DND-41 (cell line): ENCODE measurements around the gene DZIP1.
A peak's percentile ranks its signal among the peaks of the same experiment; 100 is the strongest.

Experiments used
- ATAC-seq: fragments of 200-7000 bp; cut with Tn5 transposase; 3 replicates; pipeline ENCODE4 v1.9.1; 2021; ENCODE audit warnings: low read depth; ENCODE audit not compliant: insufficient read depth
- DNase-seq: peaks from one replicate; pipeline ENCODE4 v3.0.0-alpha.2; 2020
- H2AFZ ChIP-seq: 2 replicates; pipeline ENCODE4 v1.6.0; 2012; ENCODE audit warnings: low read depth, low read length
- H3K27ac ChIP-seq: 2 replicates; pipeline ENCODE4 v1.5.1; 2012; ENCODE audit warnings: low read length, inconsistent platforms
- H3K27me3 ChIP-seq: fragments of 200-600 bp; sonication (generic); 2 replicates; pipeline ENCODE4 v1.6.0; 2012; ENCODE audit warnings: low read length, mild to moderate bottlenecking, inconsistent platforms; ENCODE audit not compliant: insufficient read depth, poor library complexity
- H3K36me3 ChIP-seq: 2 replicates; pipeline ENCODE4 v1.5.1; 2012; ENCODE audit warnings: low read length, inconsistent platforms; ENCODE audit not compliant: insufficient read depth
- H3K4me1 ChIP-seq: 2 replicates; pipeline ENCODE4 v1.5.1; 2012; ENCODE audit warnings: mild to moderate bottlenecking, low read length; ENCODE audit not compliant: insufficient read depth
- H3K4me2 ChIP-seq: 2 replicates; pipeline ENCODE4 v1.6.0; 2012; ENCODE audit warnings: mild to moderate bottlenecking, moderate library complexity, low read length, inconsistent platforms; ENCODE audit not compliant: insufficient read depth
- H3K4me3 ChIP-seq, 2 experiments: fragments of 200-600 bp in 1 of 2; shearing (Covaris generic) in 1 of 2; 2 replicates each; pipeline ENCODE4 v1.5.1; 2012 to 2016; ENCODE audit warnings: inconsistent platforms in 2 of 2, low read length in 2 of 2, mild to moderate bottlenecking in 2 of 2, low read depth in 1 of 2, moderate library complexity in 1 of 2
- H3K79me2 ChIP-seq: 2 replicates; pipeline ENCODE4 v1.6.0; 2012; ENCODE audit warnings: low read length, inconsistent platforms; ENCODE audit not compliant: insufficient read depth
- H3K9ac ChIP-seq: 2 replicates; pipeline ENCODE4 v1.6.0; 2012; ENCODE audit warnings: low read depth, mild to moderate bottlenecking, inconsistent platforms, low read length, moderate library complexity
- H3K9me3 ChIP-seq: 2 replicates; pipeline ENCODE4 v1.5.1; 2012; ENCODE audit warnings: low read length, moderate library complexity, mild to moderate bottlenecking, inconsistent platforms; ENCODE audit not compliant: insufficient read depth, severe bottlenecking
- H4K20me1 ChIP-seq: 2 replicates; pipeline ENCODE4 v1.6.0; 2012; ENCODE audit warnings: low read length; ENCODE audit not compliant: insufficient read depth
- EZH2 ChIP-seq: IDR thresholded peaks from 3 replicates; pipeline ENCODE4 v1.6.1; 2012; ENCODE audit warnings: borderline replicate concordance, low read depth, mild to moderate bottlenecking, moderate library complexity, low read length, inconsistent platforms; ENCODE audit not compliant: severe bottlenecking
- TF ChIP-seq, protein P1 (sequence below): IDR thresholded peaks from 2 replicates; pipeline ENCODE4 v1.5.1; 2012; ENCODE audit warnings: borderline replicate concordance, low read length, moderate library complexity, mild to moderate bottlenecking; ENCODE audit not compliant: poor library complexity, severe bottlenecking; ENCODE audit errors: extremely low read depth

The DZIP1 gene

DNA sequence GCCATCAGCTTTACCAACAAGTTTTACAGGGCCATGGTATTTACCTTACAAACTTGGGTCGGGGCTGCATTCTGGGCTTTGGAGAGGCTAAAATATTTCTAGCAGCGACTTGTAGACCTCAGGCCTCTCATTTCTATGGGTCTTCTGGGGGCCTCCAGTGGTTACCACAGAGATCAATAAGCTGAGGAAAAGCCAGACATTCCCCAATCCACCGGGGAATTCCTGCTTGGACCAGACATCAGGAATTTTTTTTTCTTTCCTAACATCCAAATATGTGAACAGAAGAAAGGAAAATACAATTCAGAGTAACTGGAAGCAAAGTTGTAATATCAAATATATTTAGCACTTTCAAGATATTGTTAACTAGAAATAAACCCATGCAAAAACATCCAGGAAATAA, 1.5 kb downstream of the DZIP1 start:
- Histone ChIP-seq H3K4me1 (no peaks in the 10 kb centered on the region), H3K27ac (no peak overlapping the region), H3K79me2 (no peaks in the 10 kb centered on the region), H3K36me3 (no peaks in the 10 kb centered on the region), H3K9ac (no peak overlapping the region), H3K9me3 (no peaks in the 10 kb centered on the region), H4K20me1 (no peaks in the 10 kb centered on the region), H3K4me3 (no peak overlapping the region), H3K27me3 (no peaks in the 10 kb centered on the region), H3K4me2 (no peak overlapping the region), H2AFZ (no peak overlapping the region)
- DNase-seq (no peak), ATAC-seq (no peak)
- no peak for TF ChIP-seq EZH2
- TF ChIP-seq, protein P1, sequence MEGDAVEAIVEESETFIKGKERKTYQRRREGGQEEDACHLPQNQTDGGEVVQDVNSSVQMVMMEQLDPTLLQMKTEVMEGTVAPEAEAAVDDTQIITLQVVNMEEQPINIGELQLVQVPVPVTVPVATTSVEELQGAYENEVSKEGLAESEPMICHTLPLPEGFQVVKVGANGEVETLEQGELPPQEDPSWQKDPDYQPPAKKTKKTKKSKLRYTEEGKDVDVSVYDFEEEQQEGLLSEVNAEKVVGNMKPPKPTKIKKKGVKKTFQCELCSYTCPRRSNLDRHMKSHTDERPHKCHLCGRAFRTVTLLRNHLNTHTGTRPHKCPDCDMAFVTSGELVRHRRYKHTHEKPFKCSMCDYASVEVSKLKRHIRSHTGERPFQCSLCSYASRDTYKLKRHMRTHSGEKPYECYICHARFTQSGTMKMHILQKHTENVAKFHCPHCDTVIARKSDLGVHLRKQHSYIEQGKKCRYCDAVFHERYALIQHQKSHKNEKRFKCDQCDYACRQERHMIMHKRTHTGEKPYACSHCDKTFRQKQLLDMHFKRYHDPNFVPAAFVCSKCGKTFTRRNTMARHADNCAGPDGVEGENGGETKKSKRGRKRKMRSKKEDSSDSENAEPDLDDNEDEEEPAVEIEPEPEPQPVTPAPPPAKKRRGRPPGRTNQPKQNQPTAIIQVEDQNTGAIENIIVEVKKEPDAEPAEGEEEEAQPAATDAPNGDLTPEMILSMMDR = no peak

DNA sequence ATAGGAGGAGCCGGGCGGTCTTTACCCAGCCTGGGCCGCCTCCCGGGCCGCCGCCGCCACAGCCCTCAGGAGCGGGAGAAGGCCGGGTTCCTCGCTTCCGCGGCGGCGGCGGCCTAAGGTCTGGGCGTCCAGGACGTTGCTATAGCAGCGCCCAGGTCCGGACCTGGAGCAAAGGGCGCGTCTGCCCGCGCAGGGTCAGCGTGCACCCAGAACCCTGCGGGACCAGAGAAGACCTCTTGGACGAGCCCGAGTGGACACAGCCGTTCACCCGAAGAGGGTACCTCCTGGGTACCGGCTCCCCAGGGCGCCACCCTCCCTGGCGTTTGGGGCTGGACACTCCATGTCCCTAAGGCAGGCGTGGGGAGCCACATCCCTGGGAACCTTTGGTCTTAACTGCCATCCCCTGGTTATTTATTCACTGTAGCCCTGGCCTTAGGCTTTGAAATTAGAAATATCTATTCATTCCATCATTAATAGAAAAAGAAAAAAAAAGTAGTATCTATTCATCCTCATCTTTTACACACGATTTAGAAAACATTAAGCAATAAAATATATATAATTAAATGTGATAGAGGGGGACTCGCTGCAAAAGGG, 2.4 kb downstream of the DZIP1 start:
- no peak overlapping the region for H3K4me3 ChIP-seq
- no peak overlapping the region for H3K4me2 ChIP-seq
- H4K20me1 ChIP-seq = no peaks in the 10 kb centered on the region
- no peak overlapping the region for H3K27ac ChIP-seq
- no peak overlapping the region for H3K9ac ChIP-seq
- no peak for DNase-seq
- H3K79me2 ChIP-seq = no peaks in the 10 kb centered on the region
- no peaks in the 10 kb centered on the region for H3K9me3 ChIP-seq
- H3K36me3 ChIP-seq = no peaks in the 10 kb centered on the region
- no peak for ATAC-seq
- TF ChIP-seq EZH2 = no peak
- TF ChIP-seq, protein P1 = no peak
- H3K27me3 ChIP-seq = no peaks in the 10 kb centered on the region
- no peaks in the 10 kb centered on the region for H3K4me1 ChIP-seq
- no peak overlapping the region for H2AFZ ChIP-seq

DNA sequence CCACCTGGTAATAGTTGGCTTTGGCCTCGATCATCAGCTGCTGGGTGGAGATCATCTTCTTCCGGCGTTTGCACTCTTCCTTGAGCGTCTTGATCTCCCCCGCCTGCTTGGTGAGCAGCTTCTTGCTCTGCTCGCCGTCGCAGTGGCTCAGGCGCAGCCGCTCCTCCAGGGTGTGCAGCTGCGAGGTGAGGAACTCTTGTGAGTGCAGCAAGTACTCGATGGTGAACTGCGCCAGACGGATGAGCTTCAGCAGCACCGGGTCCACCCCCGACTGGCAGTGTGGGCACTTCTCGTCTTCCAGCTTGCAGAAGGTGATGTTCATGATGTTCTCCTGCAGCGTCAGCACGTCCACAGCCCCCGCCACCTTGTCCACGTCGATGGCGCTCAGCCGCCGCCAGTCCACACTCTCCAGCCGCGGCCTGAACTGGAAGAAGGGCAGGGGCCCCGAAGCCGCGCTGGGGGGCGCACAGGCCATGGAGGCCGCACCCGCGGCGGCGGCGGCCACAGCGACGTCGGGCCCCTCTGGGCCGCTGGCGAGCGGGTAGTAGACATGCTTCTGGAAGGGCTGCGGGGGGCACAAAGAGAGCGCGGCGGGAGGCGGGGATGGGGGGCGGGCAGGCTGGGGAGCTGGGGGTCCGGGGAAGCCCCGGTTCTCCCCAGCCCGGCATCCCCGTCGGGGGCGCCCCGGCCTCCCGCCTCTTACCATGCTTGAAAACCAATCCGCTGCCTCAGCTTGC, 3.0 kb downstream of the DZIP1 start:
- no peaks in the 10 kb centered on the region for H3K79me2 ChIP-seq
- no peak overlapping the region for H3K9ac ChIP-seq
- H2AFZ ChIP-seq = no peak overlapping the region
- ATAC-seq (no peak), DNase-seq (no peak)
- TF ChIP-seq, protein P1 = no peak
- no peak for TF ChIP-seq EZH2
- no peak overlapping the region for H3K4me2 ChIP-seq
- no peaks in the 10 kb centered on the region for H3K27me3 ChIP-seq
- H3K27ac ChIP-seq = no peak overlapping the region
- H3K4me3 ChIP-seq = no peak overlapping the region
- H3K36me3 ChIP-seq = no peaks in the 10 kb centered on the region
- H4K20me1 ChIP-seq = no peaks in the 10 kb centered on the region
- no peaks in the 10 kb centered on the region for H3K9me3 ChIP-seq
- H3K4me1 ChIP-seq = 0 out of 2 replicates have a peak, but pooled peaks cover 2% of the 10 kb centered on the region

DNA sequence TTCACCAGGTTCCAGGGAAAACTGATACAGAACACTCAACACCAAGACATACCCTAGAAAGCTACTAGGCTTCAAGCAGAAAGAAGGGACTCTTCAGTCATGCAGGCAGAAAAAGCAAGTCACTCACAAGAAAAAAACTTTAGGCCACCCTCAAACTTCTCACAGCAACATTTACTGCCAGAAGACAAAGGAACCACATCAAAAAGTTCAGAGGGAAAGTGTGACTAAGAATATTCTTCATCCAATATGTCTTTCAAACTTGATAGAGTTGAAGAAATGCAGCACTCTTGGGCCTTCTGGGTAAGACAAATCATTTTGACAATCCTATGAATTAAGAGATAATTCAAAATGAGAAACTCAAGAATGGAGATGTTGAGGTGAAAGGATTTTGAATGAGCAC, 7.7 kb downstream of the DZIP1 start:
- ATAC-seq (peak; percentile 87), DNase-seq (peak; percentile 14)
- 0 out of 2 replicates have a peak, but pooled peaks cover 3% of the 10 kb centered on the region for H3K4me1 ChIP-seq
- no peak overlapping the region for H3K4me3 ChIP-seq
- H3K27me3 ChIP-seq = no peaks in the 10 kb centered on the region
- no peak overlapping the region for H3K27ac ChIP-seq
- no peak overlapping the region for H3K4me2 ChIP-seq
- no peaks in the 10 kb centered on the region for H3K36me3 ChIP-seq
- H4K20me1 ChIP-seq = no peaks in the 10 kb centered on the region
- no peak overlapping the region for H2AFZ ChIP-seq
- H3K9ac ChIP-seq = no peak overlapping the region
- no peaks in the 10 kb centered on the region for H3K9me3 ChIP-seq
- no peaks in the 10 kb centered on the region for H3K79me2 ChIP-seq
- no peak for TF ChIP-seq EZH2
- TF ChIP-seq, protein P1 = no peak
